NCI-H748 (cell line): ENCODE measurements around the gene OR13C5.

Experiments used
- DNase-seq: peaks from one replicate; lab custom pipeline; 2025; ENCODE audit not compliant: unreplicated experiment; lab: John Stamatoyannopoulos, UW

OR13C5 gene

GRCh38 chr9:104555521-104555920, 43.7 kb downstream of the OR13C5 start:
- no peak for DNase-seq

- DNase-seq = no peak
Observed at GRCh38 chr9:104553261-104553660, 46.0 kb downstream of the OR13C5 start.
